Testis (tissue), 2 donors: ENCODE measurements around the gene ACOX3.

Experiments used
- POLR2A ChIP-seq: fragments of 450-650 bp; IDR thresholded peaks from one replicate; pipeline ENCODE4 v1.6.1; 2017; ENCODE audit warnings: antibody characterized with exemption, mild to moderate bottlenecking, moderate library complexity
- TF ChIP-seq, protein P1 (sequence below), 3 experiments: fragments of 450-650 bp in 2 of 3; fragments of 200-600 bp in 1 of 3; sonication (generic) in 1 of 3; IDR thresholded peaks; one replicate each; pipeline ENCODE4 v1.5.1; 2016 to 2019; ENCODE audit warnings: antibody characterized with exemption in 3 of 3, mild to moderate bottlenecking in 2 of 3, moderate library complexity in 1 of 3

DNA sequence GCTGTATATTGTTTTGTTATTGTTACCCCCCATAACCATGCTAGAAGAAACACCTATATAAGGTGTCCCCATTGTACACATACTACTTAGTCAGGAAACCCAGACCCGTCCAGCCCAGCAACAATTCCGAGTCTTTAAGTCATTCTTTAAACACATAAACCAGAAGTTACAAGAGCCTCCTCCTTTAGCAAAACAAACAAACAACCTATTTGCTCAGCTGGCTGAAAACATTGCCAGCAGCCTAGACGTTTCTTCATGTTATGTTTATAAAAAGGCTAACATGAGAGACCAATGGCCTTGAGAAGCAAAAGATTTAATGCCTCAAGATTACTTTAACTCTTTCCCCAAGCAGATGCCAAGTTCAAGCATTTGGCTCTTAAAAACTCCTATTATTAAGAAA is 1.4 kb downstream of the ACOX3 start:
- TF ChIP-seq POLR2A, result no peak
- TF ChIP-seq, protein P1, sequence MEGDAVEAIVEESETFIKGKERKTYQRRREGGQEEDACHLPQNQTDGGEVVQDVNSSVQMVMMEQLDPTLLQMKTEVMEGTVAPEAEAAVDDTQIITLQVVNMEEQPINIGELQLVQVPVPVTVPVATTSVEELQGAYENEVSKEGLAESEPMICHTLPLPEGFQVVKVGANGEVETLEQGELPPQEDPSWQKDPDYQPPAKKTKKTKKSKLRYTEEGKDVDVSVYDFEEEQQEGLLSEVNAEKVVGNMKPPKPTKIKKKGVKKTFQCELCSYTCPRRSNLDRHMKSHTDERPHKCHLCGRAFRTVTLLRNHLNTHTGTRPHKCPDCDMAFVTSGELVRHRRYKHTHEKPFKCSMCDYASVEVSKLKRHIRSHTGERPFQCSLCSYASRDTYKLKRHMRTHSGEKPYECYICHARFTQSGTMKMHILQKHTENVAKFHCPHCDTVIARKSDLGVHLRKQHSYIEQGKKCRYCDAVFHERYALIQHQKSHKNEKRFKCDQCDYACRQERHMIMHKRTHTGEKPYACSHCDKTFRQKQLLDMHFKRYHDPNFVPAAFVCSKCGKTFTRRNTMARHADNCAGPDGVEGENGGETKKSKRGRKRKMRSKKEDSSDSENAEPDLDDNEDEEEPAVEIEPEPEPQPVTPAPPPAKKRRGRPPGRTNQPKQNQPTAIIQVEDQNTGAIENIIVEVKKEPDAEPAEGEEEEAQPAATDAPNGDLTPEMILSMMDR (IDR thresholded peaks at IDR 0.05), result no peak
